IMR-90 (cell line): Measurements from ENCODE around the gene PLA2G3. TPM values are rescaled to one million over a fixed set of nuclear protein-coding genes. Genes with fewer than 3 reads are reported as not detected.

ENCODE experiments used
- ATAC-seq: fragments of 200-7000 bp; cut with Tn5 transposase; 2 replicates; pipeline ENCODE4 v1.9.1; 2020; ENCODE audit warnings: low read depth, mild to moderate bottlenecking, moderate library complexity
- BruUV-seq: library from RNA; stranded (reverse); fragments of 400-500 nt; replicated peaks from 2 replicates; lab custom pipeline; 2021; lab: Mats Ljungman, UMichigan
- CTCF ChIA-PET: fragments of 300-600 bp; formaldehyde crosslinking; extraction: SDS; loops from one replicate; lab custom pipeline; 2021; ENCODE audit warnings: antibody characterized with exemption; lab: Yijun Ruan, JAX
- POLR2A ChIA-PET: fragments of 300-600 bp; sonication (Branson Sonifier 250); formaldehyde crosslinking; loops from one replicate; lab custom pipeline; 2022; ENCODE audit warnings: antibody characterized with exemption; ENCODE audit not compliant: unreplicated experiment; lab: Charles Lee
- DNase-seq: peaks from one replicate; pipeline ENCODE4 v3.0.0; 2013
- H2AFZ ChIP-seq: replicated peaks from 2 replicates; pipeline ENCODE3; 2013; ENCODE audit warnings: low read length, mild to moderate bottlenecking; ENCODE audit not compliant: poor library complexity
- H2AK5ac ChIP-seq: 2 replicates; pipeline ENCODE4 v1.6.1; 2013; ENCODE audit warnings: low read depth, low read length, inconsistent platforms
- H2AK9ac ChIP-seq: replicated peaks from 2 replicates; pipeline ENCODE3; 2013; ENCODE audit warnings: mild to moderate bottlenecking, low read depth, low read length, moderate library complexity; ENCODE audit not compliant: poor library complexity
- H2BK120ac ChIP-seq: 2 replicates; pipeline ENCODE4 v1.6.1; 2013; ENCODE audit warnings: low read depth, low read length, inconsistent platforms
- H2BK15ac ChIP-seq: 3 replicates; pipeline ENCODE4 v1.6.1; 2013; ENCODE audit warnings: low read depth, low read length, inconsistent platforms
- H2BK20ac ChIP-seq: 2 replicates; pipeline ENCODE4 v1.6.1; 2013; ENCODE audit warnings: low read depth, mild to moderate bottlenecking, inconsistent platforms, low read length, moderate library complexity
- H2BK5ac ChIP-seq: 2 replicates; pipeline ENCODE4 v1.6.1; 2013; ENCODE audit warnings: mild to moderate bottlenecking, low read depth, low read length, inconsistent platforms; ENCODE audit not compliant: poor library complexity, severe bottlenecking
- H3K14ac ChIP-seq: replicated peaks from 2 replicates; pipeline ENCODE4 v1.6.1; 2013; ENCODE audit warnings: low read depth, low read length, inconsistent platforms
- H3K18ac ChIP-seq: 2 replicates; pipeline ENCODE4 v1.6.1; 2013; ENCODE audit warnings: low read depth, low read length, control low read depth
- H3K23ac ChIP-seq: 2 replicates; pipeline ENCODE4 v1.6.1; 2013; ENCODE audit warnings: low read depth, low read length, inconsistent platforms
- H3K27ac ChIP-seq: 2 replicates; pipeline ENCODE4 v1.5.1; 2013; ENCODE audit warnings: mild to moderate bottlenecking, control low read depth, low read length; ENCODE audit not compliant: insufficient read depth
- H3K27me3 ChIP-seq: 2 replicates; pipeline ENCODE4 v1.6.1; 2013; ENCODE audit warnings: low read length; ENCODE audit not compliant: control insufficient read depth, insufficient read depth
- H3K36me3 ChIP-seq: 2 replicates; pipeline ENCODE4 v1.6.1; 2013; ENCODE audit warnings: low read length, mixed read lengths; ENCODE audit not compliant: control insufficient read depth, insufficient read depth
- H3K4ac ChIP-seq: 2 replicates; pipeline ENCODE4 v1.6.1; 2013; ENCODE audit warnings: low read depth, low read length, inconsistent platforms
- H3K4me1 ChIP-seq: 2 replicates; pipeline ENCODE4 v1.6.1; 2013; ENCODE audit warnings: low read length, mixed read lengths; ENCODE audit not compliant: control insufficient read depth, insufficient read depth
- H3K4me2 ChIP-seq: 2 replicates; pipeline ENCODE4 v1.6.1; 2013; ENCODE audit warnings: low read depth, mild to moderate bottlenecking, control low read depth, low read length, moderate library complexity
- H3K4me3 ChIP-seq: 2 replicates; pipeline ENCODE4 v1.5.1; 2013; ENCODE audit warnings: low read depth, mild to moderate bottlenecking, control low read depth, low read length, moderate library complexity; ENCODE audit not compliant: insufficient read depth
- H3K56ac ChIP-seq: 2 replicates; pipeline ENCODE4 v1.6.1; 2013; ENCODE audit warnings: low read length, inconsistent platforms; ENCODE audit not compliant: insufficient read depth; ENCODE audit errors: extremely low read depth
- H3K79me1 ChIP-seq, 2 experiments: 2 replicates each; pipeline ENCODE4 v1.6.1; 2013; ENCODE audit warnings: low read length in 2 of 2, inconsistent platforms in 1 of 2, low read depth in 1 of 2
- H3K9ac ChIP-seq: 2 replicates; pipeline ENCODE4 v1.6.1; 2013; ENCODE audit warnings: low read depth, low read length, control low read depth
- H3K9me1 ChIP-seq: 2 replicates; pipeline ENCODE4 v1.6.1; 2013; ENCODE audit warnings: low read length, inconsistent platforms; ENCODE audit not compliant: insufficient read depth
- H3K9me3 ChIP-seq: 2 replicates; pipeline ENCODE4 v1.6.1; 2013; ENCODE audit warnings: low read length; ENCODE audit not compliant: control insufficient read depth, insufficient read depth
- H4K20me1 ChIP-seq: 2 replicates; pipeline ENCODE4 v1.6.1; 2013; ENCODE audit warnings: low read length, inconsistent platforms; ENCODE audit not compliant: insufficient read depth
- H4K5ac ChIP-seq: 2 replicates; pipeline ENCODE4 v1.6.1; 2013; ENCODE audit warnings: mild to moderate bottlenecking, low read depth, low read length, control low read depth
- H4K8ac ChIP-seq, 2 experiments: 2 replicates each; pipeline ENCODE4 v1.6.1; 2013; ENCODE audit warnings: low read depth in 2 of 2, low read length in 2 of 2, control low read depth in 1 of 2, inconsistent platforms in 1 of 2
- H4K91ac ChIP-seq: 2 replicates; pipeline ENCODE4 v1.6.1; 2013; ENCODE audit warnings: low read depth, low read length, inconsistent platforms; ENCODE audit not compliant: insufficient read depth
- CHD1 ChIP-seq: IDR thresholded peaks from 2 replicates; pipeline ENCODE4 v1.6.1; 2012; ENCODE audit warnings: low read depth, low read length, improper control_type of control experiment
- MAFK ChIP-seq: IDR thresholded peaks from 2 replicates; pipeline ENCODE4 v1.6.1; 2012; ENCODE audit warnings: low read depth, low read length, improper control_type of control experiment
- MAZ ChIP-seq: IDR thresholded peaks from 2 replicates; pipeline ENCODE4 v1.6.1; 2012; ENCODE audit warnings: low read depth, mild to moderate bottlenecking, low read length, improper control_type of control experiment, moderate library complexity, borderline replicate concordance
- POLR2A ChIP-seq: IDR thresholded peaks from 2 replicates; pipeline ENCODE4 v1.6.1; 2012; ENCODE audit warnings: mild to moderate bottlenecking, low read depth, low read length
- RAD21 ChIP-seq: IDR thresholded peaks from 2 replicates; pipeline ENCODE4 v1.6.1; 2012; ENCODE audit warnings: low read length, improper control_type of control experiment
- RFX5 ChIP-seq: IDR thresholded peaks from 2 replicates; pipeline ENCODE4 v1.8.0; 2012; ENCODE audit warnings: low read depth, mild to moderate bottlenecking, low read length, moderate library complexity
- dilution Hi-C: fragments of 300-500 bp; cut with HindIII; formaldehyde crosslinking; loops from one replicate; pipeline ENCODE4 v1.14.3; 2018; ENCODE audit warnings: low sequenced_read_pairs; ENCODE audit not compliant: unreplicated experiment
- in situ Hi-C: fragments of 300-500 bp; cut with MboI; formaldehyde crosslinking; loops from 3 replicates; pipeline ENCODE4 v1.14.3; 2019; ENCODE audit warnings: low sequenced_read_pairs, inconsistent platforms, mixed read lengths
- intact Hi-C: fragments of 100-400 bp; cut with micrococcal nuclease; formaldehyde crosslinking; loops from 2 replicates; pipeline ENCODE4 v1.10.0; 2022
- polyA plus RNA-seq, 3 experiments: library from polyadenylated mRNA; depleted of rRNA; stranded (reverse); fragments of >200 nt; gene quantifications; 2 replicates each; pipeline ENCODE4 v1.2.3, GENCODE V29; 2012; ENCODE audit warnings: low replicate concordance in 1 of 3
- total RNA-seq: library from RNA; depleted of rRNA; stranded (reverse); fragments of >200 nt; gene quantifications from 2 replicates; pipeline ENCODE4 v1.2.3, GENCODE V29; 2012

The PLA2G3 gene
- total and polyA plus RNA-seq, 2 of the 4 experiments (the other 2 are of a cell fraction) = under 0.01 to 0.12 TPM

DNA sequence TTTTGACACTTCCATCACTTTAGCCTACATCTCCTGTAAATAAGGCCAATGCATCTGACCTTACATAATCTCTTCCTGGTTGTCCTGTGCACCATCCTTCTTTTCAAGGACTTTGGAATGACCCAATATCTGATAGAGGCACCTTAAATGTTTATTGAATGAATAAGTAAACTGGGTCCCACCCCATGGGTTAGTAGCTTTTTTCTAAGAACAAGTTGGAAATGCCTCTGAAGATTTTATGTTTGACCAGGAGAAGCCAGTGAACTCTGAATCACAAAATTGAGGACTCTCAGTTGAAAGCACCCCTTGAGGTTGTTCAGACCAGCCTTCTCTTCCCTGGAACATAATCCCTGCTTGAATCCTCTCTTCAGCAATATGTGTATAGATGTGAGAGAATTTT, 21.1 kb upstream of the PLA2G3 start:
- Histone ChIP-seq H3K27me3 (no peaks in the 10 kb centered on the region), H2BK15ac (no peak overlapping the region), H4K91ac (no peak overlapping the region), H2BK20ac (no peak overlapping the region), H3K27ac (peak overlapping the region; percentile 25; the same call in 1 of the 2 replicates), H3K4me1 (peaks cover 11% of the 10 kb centered on the region), H2AK9ac (no peak overlapping the region), H3K18ac (no peak overlapping the region; the same call in 1 of the 2 replicates), H3K23ac (peak overlapping the region; percentile 81; the same call in 1 of the 2 replicates), H3K79me1 (peaks cover 12 to 42% of the 10 kb centered on the region in 2 experiments; a peak in 3 of 4 replicates), H3K36me3 (peaks cover 14% of the 10 kb centered on the region), H3K4me3 (peak overlapping the region; percentile 90), H3K9ac (peak overlapping the region; percentile 97; the same call in 1 of the 2 replicates), H3K56ac (no peak overlapping the region), H3K4me2 (peak overlapping the region; percentile 95), H3K4ac (peak overlapping the region; percentile 4; the same call in 1 of the 2 replicates), H4K8ac (no peak overlapping the region; a peak in 1 of 4 replicates), H3K14ac (peak overlapping the region; percentile 24; the same call in 1 of the 2 replicates), H4K20me1 (peaks cover 9% of the 10 kb centered on the region; the same call in 1 of the 2 replicates), H2BK120ac (no peak overlapping the region), H2AFZ (no peak overlapping the region), H2AK5ac (no peak overlapping the region; the same call in 1 of the 2 replicates), H3K9me1 (peaks cover 15% of the 10 kb centered on the region), H4K5ac (peak overlapping the region; percentile 32; the same call in 1 of the 2 replicates), H2BK5ac (peak overlapping the region; percentile 46), H3K9me3 (no peaks in the 10 kb centered on the region)
- TF ChIP-seq RAD21 (no peak), CHD1 (no peak), RFX5 (no peak), POLR2A (no peak), MAZ (no peak), MAFK (no peak)
- CTCF ChIA-PET = interaction anchor here (0.6 to 1.2 kb wide), 2 partner anchors 13 to 81 kb away, joined by 3 read pairs; no protein-coding TSS in a partner anchor
- BruUV-seq = TSS peak; percentile 34
- no peak for ATAC-seq
- in situ Hi-C loops = no loop called here
- POLR2A ChIA-PET = no interaction called here
- dilution Hi-C loops = no loop called here
- intact Hi-C loops = loop anchor here (5.0 kb wide), 1 partner anchor 71 kb away; no protein-coding TSS in a partner anchor
- DNase-seq = no peak
